GM21528 (cell line): ENCODE results near the gene GBE1.
"Not testable (repeated sequence)": the region's sequence is repeated elsewhere in the genome, so short reads cannot be mapped to it uniquely, and the experiment has no call there.

Experiments
- ATAC-seq: cut with Tn5 transposase; IDR thresholded peaks from one replicate; pipeline ENCODE4 v1.9.1; 2021; ENCODE audit warnings: mild to moderate bottlenecking, moderate library complexity; ENCODE audit not compliant: unreplicated experiment, low FRiP score

GBE1 gene

DNA sequence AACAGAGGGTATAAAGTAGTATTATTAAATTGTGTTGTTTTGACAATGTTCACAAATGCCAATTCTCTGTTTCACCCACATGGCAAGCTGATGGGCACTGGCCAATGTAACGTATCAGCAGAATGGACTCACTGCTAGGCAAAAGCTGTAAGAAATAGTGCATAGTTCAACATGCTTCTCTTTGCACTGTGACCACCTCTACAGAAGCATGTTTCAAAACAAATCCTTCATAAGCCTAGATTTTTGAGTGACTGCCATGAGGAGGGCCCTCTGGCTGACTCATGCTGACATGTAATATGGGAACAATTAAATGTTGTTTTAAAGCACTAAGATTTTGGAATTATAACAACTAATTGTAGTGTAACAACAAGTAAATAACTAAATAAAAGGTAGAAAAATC, 3.2 kb downstream of the GBE1 start:
- no peak for ATAC-seq

DNA sequence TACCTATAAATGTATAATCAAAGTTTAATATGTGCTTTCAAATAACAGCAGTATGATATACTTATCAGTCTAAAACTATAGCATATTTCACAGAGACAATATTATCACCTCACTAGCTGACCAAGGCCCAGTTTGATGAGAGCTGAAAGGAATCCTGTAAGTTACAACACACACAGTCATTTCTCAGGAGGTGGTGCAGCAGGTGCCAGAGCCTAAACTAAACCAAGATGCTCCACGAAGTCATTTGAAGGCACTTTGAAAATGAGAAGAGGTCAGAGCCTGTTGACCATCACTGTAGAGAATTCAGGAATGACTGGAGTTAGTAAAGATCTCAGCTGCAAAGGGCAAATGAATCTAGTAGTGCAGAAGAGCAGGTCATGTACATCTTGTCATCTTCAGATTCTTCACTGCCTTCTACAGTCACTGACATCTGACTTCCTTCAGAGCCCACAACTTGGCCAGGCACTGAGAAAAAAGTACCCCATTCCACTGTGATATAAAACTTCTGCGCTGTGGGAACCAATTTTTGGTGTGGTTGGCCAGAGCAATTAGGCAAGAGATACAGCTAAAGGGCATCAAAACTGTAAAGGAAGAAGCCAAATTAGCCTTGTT, 7.9 kb downstream of the GBE1 start:
- ATAC-seq: no peak

GRCh38 chr3:81752604-81753003, 8.8 kb downstream of the GBE1 start:
- no peak for ATAC-seq

DNA sequence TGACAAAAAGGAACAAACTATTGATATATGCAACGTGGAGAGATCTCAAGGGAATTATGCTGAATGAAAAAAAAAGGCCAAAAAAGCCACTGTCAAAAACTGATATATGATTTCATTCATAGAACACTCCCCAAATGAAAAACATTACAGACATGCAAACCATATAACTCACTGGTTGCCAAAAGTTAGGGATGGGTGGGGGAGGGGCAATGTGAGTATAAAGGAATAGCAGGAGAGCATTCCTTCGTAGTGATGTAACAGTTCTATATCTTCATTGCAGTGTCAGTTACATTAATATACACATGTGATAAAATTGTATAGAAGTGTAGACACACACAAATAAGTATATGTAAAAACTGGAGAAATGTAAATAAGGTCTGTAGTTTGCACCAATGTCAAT, 12.2 kb downstream of the GBE1 start:
- no peak for ATAC-seq

- not testable (repeated sequence) for ATAC-seq
Observed at GRCh38 chr3:81747280-81747679, 14.2 kb downstream of the GBE1 start.

GRCh38 chr3:81744366-81744765, 17.1 kb downstream of the GBE1 start:
- ATAC-seq: no peak

DNA sequence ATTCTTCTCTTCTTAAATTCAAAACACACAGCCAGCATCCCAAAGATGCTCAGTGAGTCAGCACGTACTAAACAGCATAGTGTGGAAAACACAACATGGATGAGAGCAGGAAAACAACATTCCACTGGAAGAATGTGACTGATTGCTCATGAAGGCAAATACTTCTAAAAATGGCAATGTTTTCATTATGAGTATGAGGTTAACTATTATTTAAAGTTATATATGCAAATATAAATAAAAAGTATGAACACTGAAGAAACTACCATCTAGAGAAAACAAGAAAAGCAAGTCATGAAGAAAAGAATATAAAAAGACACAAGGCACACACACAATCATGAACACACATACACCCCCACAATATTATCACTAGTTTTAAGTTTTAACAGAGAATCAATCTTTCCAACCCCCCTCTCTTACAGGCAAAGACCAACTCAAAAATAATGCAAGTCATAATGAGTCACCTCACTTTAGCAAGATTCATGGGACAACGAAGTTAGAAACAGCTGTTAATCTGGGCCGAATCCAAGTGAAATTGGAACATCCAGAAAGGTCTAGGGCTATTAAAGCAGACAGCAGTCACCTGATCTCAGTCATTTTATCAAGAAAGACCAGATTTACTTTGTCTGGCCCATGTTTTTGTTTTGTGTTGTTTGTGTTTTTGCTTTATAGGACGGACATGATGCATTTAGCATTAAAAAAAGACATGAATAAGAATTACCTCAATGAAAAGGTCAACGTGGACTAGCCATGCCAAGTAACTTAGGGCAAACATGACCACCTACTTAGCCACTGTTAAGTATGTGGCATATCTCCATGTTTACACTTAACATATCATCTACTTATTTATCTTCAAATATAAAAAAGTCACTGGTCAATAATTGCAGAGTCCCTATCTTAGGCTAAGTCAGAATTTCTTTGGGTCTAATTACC, 18.1 kb downstream of the GBE1 start:
- no peak for ATAC-seq

DNA sequence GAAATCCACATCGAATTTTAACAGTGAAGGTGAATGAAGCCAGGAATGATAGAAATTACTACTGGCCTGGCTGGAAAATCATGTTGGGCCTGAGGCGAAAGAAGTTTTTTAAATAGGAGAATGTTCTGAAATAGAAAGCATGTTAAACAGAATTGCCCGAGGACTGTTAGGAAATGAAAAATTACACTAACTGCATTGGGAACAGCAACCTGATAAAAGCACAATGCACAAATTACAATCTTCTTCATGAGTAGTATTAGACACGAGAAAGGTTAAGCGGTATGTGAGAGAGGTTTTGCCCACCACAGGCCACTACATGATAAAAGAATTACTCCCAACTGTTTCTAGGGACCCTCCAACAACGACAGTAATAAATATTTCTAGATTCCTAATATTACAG, 18.9 kb downstream of the GBE1 start:
- ATAC-seq: no peak

DNA sequence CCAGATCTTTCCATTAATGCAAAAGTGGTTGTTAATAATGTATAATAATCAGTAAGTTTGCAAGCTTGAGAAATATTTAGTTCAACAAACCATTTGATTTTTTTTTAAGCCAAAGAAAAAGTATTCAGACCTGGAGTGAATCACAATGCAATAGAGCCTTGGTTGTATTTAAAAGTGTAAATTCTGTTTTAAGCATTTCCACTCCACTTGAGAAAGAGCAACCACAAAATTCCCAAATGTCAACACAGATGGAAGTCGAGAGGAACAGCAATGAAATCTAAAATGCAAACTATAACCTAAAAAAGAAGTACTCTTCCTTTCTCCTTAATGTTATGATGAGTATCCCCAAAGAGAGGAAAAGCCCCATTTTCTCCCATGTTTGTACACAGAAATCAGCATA, 20.2 kb downstream of the GBE1 start:
- ATAC-seq: no peak

- ATAC-seq: no peak
Observed at GRCh38 chr3:81740731-81741130, 20.7 kb downstream of the GBE1 start.

DNA sequence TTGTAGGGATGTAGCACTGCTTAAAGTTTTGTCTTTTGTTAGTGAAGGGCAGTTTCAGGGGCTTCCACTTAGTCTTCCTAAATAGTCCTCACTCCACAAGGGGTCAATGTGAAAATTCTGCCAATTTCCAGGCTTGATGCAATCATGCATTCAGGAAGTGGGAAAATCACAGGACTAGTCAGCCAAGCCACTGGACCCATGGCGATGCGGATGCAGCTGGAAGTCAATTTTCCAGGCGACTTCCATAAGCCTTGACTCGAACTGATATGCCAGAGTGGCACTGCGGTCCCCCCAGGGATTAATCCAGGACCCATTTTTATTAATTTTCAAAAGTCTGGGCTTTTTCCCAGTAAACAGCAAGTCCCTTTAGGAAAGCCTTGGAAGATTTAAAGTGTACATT, 26.1 kb downstream of the GBE1 start:
- no peak for ATAC-seq

DNA sequence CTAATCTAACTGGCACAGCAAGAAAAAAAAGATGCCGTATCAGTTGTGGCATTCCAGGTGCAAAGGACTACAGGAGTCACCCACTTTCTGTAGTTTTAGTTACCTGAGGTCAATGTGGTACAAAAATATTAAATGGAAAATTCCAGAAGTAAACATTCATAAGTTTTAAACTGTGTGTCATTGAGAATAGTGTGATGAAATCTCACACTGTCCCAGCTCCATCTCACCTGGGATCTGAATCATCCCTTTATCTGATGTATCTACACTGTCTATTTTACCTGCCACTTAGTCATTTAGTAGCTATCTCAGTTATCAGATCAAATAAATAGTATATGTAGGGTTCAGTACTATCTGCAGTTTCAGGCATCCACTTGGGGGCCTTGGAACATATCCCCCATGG, 26.7 kb downstream of the GBE1 start:
- no peak for ATAC-seq

DNA sequence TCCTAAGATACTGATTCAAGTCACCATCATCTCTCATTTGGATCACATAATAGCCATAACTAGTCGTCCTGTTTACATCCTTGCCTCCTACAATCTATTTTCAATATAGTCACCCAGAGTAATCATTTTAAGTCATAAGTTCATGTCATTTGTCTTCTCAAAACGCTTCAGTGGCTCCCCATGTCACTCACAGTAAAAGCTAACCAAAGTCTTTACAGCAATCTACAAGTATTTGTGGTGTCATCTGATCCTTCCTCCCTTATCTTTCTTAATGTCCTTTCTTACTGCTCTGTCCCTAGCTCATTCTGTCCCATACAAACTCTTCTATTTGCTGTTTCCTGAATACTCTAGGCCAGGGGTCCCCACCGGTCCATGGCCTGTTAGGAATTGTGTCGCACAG, 28.8 kb downstream of the GBE1 start:
- ATAC-seq: no peak

DNA sequence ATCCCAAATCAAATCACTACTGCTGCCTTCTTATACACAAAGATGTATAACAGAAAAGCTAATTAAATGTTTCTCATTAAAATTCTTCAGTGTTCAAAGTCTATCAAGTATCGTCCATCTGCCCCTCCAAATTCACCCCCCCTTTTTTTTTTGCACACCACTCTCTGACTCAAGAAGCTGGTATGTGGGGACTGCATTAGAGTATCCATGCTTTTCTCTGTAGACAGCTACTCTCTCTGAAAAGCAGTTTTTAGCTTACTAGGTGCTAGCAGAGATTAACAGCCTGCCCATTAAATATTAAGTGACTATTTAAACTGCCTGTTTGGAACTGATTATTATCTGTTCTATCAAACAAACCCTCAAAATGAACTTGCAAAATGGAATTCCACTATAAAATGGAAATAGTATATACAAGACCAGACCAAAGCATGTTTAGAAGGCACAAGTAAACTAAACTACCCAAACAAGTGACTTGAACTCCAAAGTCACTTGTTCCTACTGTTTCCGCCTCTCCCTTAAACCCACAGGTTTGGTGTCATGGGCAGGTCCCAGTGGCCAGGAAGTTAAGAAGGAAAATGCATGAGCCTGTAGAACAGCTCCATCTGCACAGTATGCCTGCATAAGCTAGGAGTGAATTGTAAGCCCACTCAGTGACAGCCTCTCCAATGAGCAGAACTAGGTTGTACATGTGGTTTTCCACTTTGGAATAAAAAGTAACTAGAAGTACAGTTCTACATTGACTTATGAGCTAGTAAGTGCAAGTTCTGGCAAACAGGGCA, 32.5 kb downstream of the GBE1 start:
- ATAC-seq: no peak

GRCh38 chr3:81726735-81727134, 34.7 kb downstream of the GBE1 start:
- no peak for ATAC-seq

DNA sequence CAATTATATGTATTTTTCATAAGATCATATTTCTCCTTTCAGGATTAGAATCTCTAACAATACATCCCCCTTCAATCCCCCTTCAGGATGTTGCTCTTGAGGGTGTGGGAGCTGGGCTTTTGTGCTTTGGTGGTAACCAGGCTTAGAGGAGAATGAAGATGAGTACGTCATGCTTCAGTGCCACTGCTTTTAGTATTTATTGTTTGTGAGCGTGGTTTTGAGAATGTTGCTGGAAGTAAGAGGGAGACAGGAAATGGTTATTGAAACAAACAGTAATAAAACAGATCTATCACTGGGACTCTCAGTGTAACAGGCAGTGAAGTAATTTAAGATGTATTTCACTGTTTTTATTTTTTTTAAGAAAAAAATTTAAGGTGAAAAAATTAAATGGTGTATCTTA, 35.3 kb downstream of the GBE1 start:
- ATAC-seq: no peak

- ATAC-seq: no peak
Observed at GRCh38 chr3:81723732-81724313, 37.6 kb downstream of the GBE1 start.

GRCh38 chr3:81718311-81718710, 43.1 kb downstream of the GBE1 start:
- no peak for ATAC-seq

DNA sequence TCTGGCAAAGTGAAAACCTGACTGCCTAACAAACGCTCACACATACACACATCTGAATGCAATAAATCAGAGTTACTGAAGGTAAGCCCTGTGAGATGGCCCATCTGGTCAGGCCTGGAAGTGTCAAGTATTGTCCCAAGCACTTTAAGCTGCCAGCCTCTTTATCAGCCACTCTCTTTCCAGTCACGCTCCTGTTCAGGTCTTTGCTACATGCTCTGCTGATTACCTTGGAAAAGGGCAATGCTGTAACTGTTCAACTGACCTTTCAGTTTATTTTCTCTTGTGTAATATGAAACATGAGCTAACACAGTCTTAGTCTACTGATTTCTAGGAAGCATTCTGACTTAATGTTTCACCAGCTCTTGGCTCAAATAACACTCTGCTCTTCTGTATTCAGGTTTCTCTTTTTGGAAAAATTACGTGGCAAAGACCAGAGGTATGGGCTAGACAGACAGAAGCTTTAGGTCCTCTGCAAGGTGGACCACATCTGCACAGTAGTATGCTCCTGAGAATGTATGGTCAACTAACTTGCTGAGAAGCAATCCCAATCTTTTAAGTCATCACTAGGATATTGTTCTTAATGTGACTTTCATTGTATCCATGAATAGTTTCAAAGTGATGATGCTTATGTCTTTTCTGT, 44.5 kb downstream of the GBE1 start:
- ATAC-seq: no peak

GRCh38 chr3:81713031-81713430, 48.4 kb downstream of the GBE1 start:
- no peak for ATAC-seq
